ENCODE data around the gene WDR62.
A peak's percentile ranks its signal among the peaks of the same experiment; 100 is the strongest.

DNA sequence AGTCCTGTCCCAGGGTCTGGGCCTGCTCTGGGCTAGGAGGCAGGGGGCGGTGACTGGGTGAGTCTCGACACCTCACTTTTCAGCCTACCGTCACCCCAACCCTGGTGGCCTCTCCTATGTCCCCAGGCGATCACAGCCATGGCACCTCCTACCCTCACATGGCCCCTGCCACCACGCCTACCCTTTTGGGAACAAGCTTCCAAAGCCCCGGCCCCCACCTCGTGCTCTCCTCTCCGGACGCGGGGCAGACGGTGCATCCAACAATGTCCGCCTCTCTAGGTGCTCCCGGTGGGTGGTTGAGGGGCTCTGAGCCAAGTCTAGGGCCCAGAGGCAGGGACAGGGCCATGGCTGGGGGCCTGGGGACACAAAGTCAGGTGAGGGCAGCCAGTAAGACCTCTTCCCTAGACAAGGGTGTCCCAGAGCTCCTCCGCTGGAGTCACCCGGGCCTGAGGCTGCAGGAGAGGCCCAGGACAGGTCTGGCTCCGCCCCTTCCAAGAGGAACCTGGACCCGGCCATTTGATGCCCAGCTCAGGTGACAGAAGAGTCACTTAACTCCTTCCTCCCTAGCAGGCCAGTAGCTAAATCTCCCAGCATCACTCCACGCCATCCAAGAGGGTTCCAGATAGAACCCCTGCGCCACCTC, 46.2 kb upstream of the WDR62 start, which contains the start of gene SYNE4:
- TF ChIP-seq, protein P1, sequence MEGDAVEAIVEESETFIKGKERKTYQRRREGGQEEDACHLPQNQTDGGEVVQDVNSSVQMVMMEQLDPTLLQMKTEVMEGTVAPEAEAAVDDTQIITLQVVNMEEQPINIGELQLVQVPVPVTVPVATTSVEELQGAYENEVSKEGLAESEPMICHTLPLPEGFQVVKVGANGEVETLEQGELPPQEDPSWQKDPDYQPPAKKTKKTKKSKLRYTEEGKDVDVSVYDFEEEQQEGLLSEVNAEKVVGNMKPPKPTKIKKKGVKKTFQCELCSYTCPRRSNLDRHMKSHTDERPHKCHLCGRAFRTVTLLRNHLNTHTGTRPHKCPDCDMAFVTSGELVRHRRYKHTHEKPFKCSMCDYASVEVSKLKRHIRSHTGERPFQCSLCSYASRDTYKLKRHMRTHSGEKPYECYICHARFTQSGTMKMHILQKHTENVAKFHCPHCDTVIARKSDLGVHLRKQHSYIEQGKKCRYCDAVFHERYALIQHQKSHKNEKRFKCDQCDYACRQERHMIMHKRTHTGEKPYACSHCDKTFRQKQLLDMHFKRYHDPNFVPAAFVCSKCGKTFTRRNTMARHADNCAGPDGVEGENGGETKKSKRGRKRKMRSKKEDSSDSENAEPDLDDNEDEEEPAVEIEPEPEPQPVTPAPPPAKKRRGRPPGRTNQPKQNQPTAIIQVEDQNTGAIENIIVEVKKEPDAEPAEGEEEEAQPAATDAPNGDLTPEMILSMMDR (IDR thresholded peaks at IDR 0.05) = no peak
- peak in 1 of 2 donors; percentile 72 for TF ChIP-seq POLR2A (IDR thresholded peaks at IDR 0.05)
